GM23338 (cell line): ENCODE measurements around the gene MC2R. TPM values are rescaled to one million over a fixed set of nuclear protein-coding genes. Genes with fewer than 3 reads are reported as not detected.

Experiments used
- ATAC-seq: fragments of 200-7000 bp; cut with Tn5 transposase; 3 replicates; pipeline ENCODE4 v1.9.1; 2020
- DNase-seq: peaks from one replicate; pipeline ENCODE4 v3.0.0-alpha.2; 2015; ENCODE audit warnings: low spot score
- H2AFZ ChIP-seq: fragments of 200-600 bp; sonication (generic); 2 replicates; pipeline ENCODE4 v1.8.0; 2016; ENCODE audit warnings: antibody characterized with exemption, mild to moderate bottlenecking, moderate library complexity
- H3F3A ChIP-seq: fragments of 200-600 bp; sonication (generic); replicated peaks from 2 replicates; pipeline ENCODE4 v1.8.0; 2017; ENCODE audit warnings: antibody characterized with exemption, mixed run types, low read depth
- H3K27ac ChIP-seq: fragments of 200-600 bp; sonication (generic); 2 replicates; pipeline ENCODE4 v1.6.1; 2016; ENCODE audit warnings: low read depth
- H3K27me3 ChIP-seq: fragments of 200-600 bp; sonication (generic); 2 replicates; pipeline ENCODE4 v1.8.0; 2016; ENCODE audit warnings: mild to moderate bottlenecking, mixed run types, moderate library complexity; ENCODE audit not compliant: insufficient read depth
- H3K36me3 ChIP-seq: fragments of 200-600 bp; sonication (generic); 2 replicates; pipeline ENCODE4 v1.8.0; 2016; ENCODE audit warnings: mild to moderate bottlenecking; ENCODE audit not compliant: insufficient read depth
- H3K4me1 ChIP-seq: fragments of 200-600 bp; sonication (generic); 2 replicates; pipeline ENCODE4 v1.8.0; 2016; ENCODE audit warnings: mild to moderate bottlenecking, moderate library complexity; ENCODE audit not compliant: insufficient read depth
- H3K4me2 ChIP-seq: fragments of 200-600 bp; sonication (generic); 2 replicates; pipeline ENCODE4 v1.7.1; 2017; ENCODE audit warnings: mixed run types
- H3K4me3 ChIP-seq: fragments of 200-600 bp; sonication (generic); 2 replicates; pipeline ENCODE4 v1.6.1; 2016; ENCODE audit warnings: mixed run types
- H3K79me2 ChIP-seq: fragments of 200-600 bp; sonication (generic); replicated peaks from 2 replicates; pipeline ENCODE4 v1.8.0; 2017; ENCODE audit warnings: mild to moderate bottlenecking; ENCODE audit not compliant: insufficient read depth
- H3K9me2 ChIP-seq: fragments of 200-600 bp; sonication (generic); 2 replicates; pipeline ENCODE4 v1.8.0; 2017; ENCODE audit not compliant: insufficient read depth
- H4K20me1 ChIP-seq: fragments of 200-600 bp; sonication (generic); replicated peaks from 2 replicates; pipeline ENCODE4 v1.8.0; 2017; ENCODE audit warnings: mild to moderate bottlenecking; ENCODE audit not compliant: insufficient read depth
- H3K27ac Mint-ChIP-seq: 2 replicates; pipeline ENCODE4 v1.8.0; 2020; ENCODE audit warnings: inconsistent platforms, mild to moderate bottlenecking, moderate library complexity, mixed read lengths
- H3K27me3 Mint-ChIP-seq: 3 replicates; pipeline ENCODE4 v1.8.0; 2022; ENCODE audit warnings: low read depth, mild to moderate bottlenecking, moderate library complexity, mixed read lengths, inconsistent platforms; ENCODE audit not compliant: insufficient read depth, poor library complexity
- H3K36me3 Mint-ChIP-seq: 3 replicates; pipeline ENCODE4 v1.8.0; 2021; ENCODE audit warnings: low read depth, mild to moderate bottlenecking, inconsistent platforms, moderate library complexity, mixed read lengths
- H3K4me1 Mint-ChIP-seq: 3 replicates; pipeline ENCODE4 v1.8.0; 2020; ENCODE audit warnings: mild to moderate bottlenecking, inconsistent platforms, mixed read lengths
- H3K4me3 Mint-ChIP-seq: 3 replicates; pipeline ENCODE4 v1.8.0; 2021; ENCODE audit warnings: moderate library complexity, mild to moderate bottlenecking, inconsistent platforms, mixed read lengths
- H3K9me3 Mint-ChIP-seq: 3 replicates; pipeline ENCODE4 v1.8.0; 2020; ENCODE audit warnings: moderate library complexity, mild to moderate bottlenecking, inconsistent platforms, mixed read lengths
- CREB1 ChIP-seq: fragments of 250-450 bp; sonication (Bioruptor Pico); IDR thresholded peaks from 2 replicates; pipeline ENCODE4 v1.5.0; 2020; ENCODE audit warnings: low read depth, mild to moderate bottlenecking, moderate library complexity
- ETS1 ChIP-seq: IDR thresholded peaks from 2 replicates; pipeline ENCODE4 v1.6.1; 2016; ENCODE audit warnings: antibody characterized with exemption
- EZH2phosphoT487 ChIP-seq: fragments of 200-600 bp; sonication (generic); IDR thresholded peaks from one replicate; pipeline ENCODE4 v1.8.1; 2018; ENCODE audit warnings: antibody characterized with exemption; ENCODE audit not compliant: unreplicated experiment
- JUNB ChIP-seq: IDR thresholded peaks from one replicate; pipeline ENCODE4 v1.6.1; 2016; ENCODE audit warnings: antibody characterized with exemption; ENCODE audit not compliant: unreplicated experiment
- NANOG ChIP-seq: IDR thresholded peaks from 2 replicates; pipeline ENCODE4 v1.6.1; 2016; ENCODE audit warnings: antibody characterized with exemption, borderline replicate concordance
- POLR2AphosphoS5 ChIP-seq: IDR thresholded peaks from 2 replicates; pipeline ENCODE4 v1.6.1; 2016; ENCODE audit warnings: antibody characterized with exemption, low read depth
- REST ChIP-seq: IDR thresholded peaks from one replicate; pipeline ENCODE4 v1.6.1; 2018; ENCODE audit warnings: antibody characterized with exemption; ENCODE audit not compliant: unreplicated experiment
- ZNF114 ChIP-seq: fragments of 250-450 bp; sonication (Bioruptor Pico); IDR thresholded peaks from 2 replicates; pipeline ENCODE4 v1.5.0; 2020; ENCODE audit warnings: mild to moderate bottlenecking, moderate library complexity
- ZNF331 ChIP-seq: fragments of 250-450 bp; sonication (Bioruptor Pico); IDR thresholded peaks from 2 replicates; pipeline ENCODE4 v1.5.0; 2020; ENCODE audit warnings: low read depth, mild to moderate bottlenecking, moderate library complexity
- polyA plus RNA-seq: library from polyadenylated mRNA; unstranded; fragments of >200 nt; fragmentation: Nextera tagmentation; extraction: Ambion mirVana; gene quantifications from 2 replicates; pipeline ENCODE4 v1.2.1, GENCODE V29; 2016
- total RNA-seq: library from RNA; depleted of rRNA; stranded (reverse); fragments of >200 nt; shearing (Covaris generic); gene quantifications from 2 replicates; pipeline ENCODE4 v1.2.3, GENCODE V29; 2014
- TF ChIP-seq, protein P1 (sequence below), 2 experiments: fragments of 200-600 bp in 1 of 2; sonication (generic) in 1 of 2; conservative IDR thresholded peaks; 2 replicates each; pipeline versions ENCODE4 v1.5.1 to v1.6.1; 2016 to 2017; ENCODE audit warnings: antibody characterized with exemption in 2 of 2, low read depth in 2 of 2, mild to moderate bottlenecking in 2 of 2, moderate library complexity in 1 of 2
- TF ChIP-seq, protein P2 (sequence below): fragments of 250-450 bp; sonication (Bioruptor Pico); IDR thresholded peaks from 2 replicates; pipeline ENCODE4 v1.5.0; 2020; ENCODE audit warnings: mild to moderate bottlenecking, moderate library complexity

MC2R gene
- total and polyA plus RNA-seq, 2 experiments from 2014 or later = not detected

GRCh38 chr18:13893418-13893760 is 21.9 kb downstream of the MC2R start (continued):
- TF ChIP-seq REST (no peak), CREB1 (CRISPR knock-in tag) (no peak), EZH2phosphoT487 (no peak), POLR2AphosphoS5 (no peak), NANOG (no peak), ETS1 (no peak)
- TF ChIP-seq, protein P1, sequence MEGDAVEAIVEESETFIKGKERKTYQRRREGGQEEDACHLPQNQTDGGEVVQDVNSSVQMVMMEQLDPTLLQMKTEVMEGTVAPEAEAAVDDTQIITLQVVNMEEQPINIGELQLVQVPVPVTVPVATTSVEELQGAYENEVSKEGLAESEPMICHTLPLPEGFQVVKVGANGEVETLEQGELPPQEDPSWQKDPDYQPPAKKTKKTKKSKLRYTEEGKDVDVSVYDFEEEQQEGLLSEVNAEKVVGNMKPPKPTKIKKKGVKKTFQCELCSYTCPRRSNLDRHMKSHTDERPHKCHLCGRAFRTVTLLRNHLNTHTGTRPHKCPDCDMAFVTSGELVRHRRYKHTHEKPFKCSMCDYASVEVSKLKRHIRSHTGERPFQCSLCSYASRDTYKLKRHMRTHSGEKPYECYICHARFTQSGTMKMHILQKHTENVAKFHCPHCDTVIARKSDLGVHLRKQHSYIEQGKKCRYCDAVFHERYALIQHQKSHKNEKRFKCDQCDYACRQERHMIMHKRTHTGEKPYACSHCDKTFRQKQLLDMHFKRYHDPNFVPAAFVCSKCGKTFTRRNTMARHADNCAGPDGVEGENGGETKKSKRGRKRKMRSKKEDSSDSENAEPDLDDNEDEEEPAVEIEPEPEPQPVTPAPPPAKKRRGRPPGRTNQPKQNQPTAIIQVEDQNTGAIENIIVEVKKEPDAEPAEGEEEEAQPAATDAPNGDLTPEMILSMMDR (conservative IDR thresholded peaks at IDR 0.05; ENCODE audit: low read depth in 2 of 2) = no peak

DNA sequence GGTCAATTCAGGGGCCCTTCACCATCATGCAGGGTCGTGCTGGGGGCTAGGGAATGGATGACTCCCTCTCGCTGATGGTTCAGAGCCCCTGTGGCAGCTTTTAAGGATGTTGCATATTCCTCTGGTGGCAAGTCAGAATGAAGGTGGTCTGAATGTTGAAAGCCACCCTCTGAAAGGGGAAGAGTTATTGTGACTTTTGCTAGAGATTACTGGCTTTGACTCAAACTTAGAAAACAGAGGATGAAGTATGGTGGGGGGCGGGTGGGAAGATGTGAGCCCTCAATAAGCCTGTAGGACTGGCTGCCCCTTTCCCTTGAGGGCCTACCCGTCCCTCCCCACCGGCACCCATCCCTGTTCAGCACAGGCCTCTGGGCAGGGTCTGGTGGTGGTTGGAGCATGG is 23.2 kb downstream of the MC2R start:
- Histone ChIP-seq H2AFZ (no peak overlapping the region), H3K4me2 (no peak overlapping the region), H3K4me1 (no peaks in the 10 kb centered on the region), H3K79me2 (no peaks in the 10 kb centered on the region), H3K27ac (no peak overlapping the region), H3K27me3 (no peaks in the 10 kb centered on the region), H3K36me3 (no peaks in the 10 kb centered on the region), H3K9me2 (no peaks in the 10 kb centered on the region), H3K4me3 (no peak overlapping the region), H4K20me1 (no peaks in the 10 kb centered on the region), H3F3A (no peaks in the 10 kb centered on the region)
- Mint-ChIP-seq H3K36me3 (no peaks in the 10 kb centered on the region), H3K27me3 (no peaks in the 10 kb centered on the region), H3K4me1 (peaks cover 11% of the 10 kb centered on the region), H3K4me3 (no peak overlapping the region), H3K27ac (no peak overlapping the region), H3K9me3 (no peaks in the 10 kb centered on the region)
- DNase-seq (no peak), ATAC-seq (no peak)
- TF ChIP-seq ZNF114 (CRISPR knock-in tag) (no peak), EZH2phosphoT487 (no peak), CREB1 (CRISPR knock-in tag) (no peak), ZNF331 (no peak), JUNB (no peak)
- TF ChIP-seq, protein P1 (conservative IDR thresholded peaks at IDR 0.05; ENCODE audit: low read depth in 2 of 2) = no peak
- TF ChIP-seq, protein P2, sequence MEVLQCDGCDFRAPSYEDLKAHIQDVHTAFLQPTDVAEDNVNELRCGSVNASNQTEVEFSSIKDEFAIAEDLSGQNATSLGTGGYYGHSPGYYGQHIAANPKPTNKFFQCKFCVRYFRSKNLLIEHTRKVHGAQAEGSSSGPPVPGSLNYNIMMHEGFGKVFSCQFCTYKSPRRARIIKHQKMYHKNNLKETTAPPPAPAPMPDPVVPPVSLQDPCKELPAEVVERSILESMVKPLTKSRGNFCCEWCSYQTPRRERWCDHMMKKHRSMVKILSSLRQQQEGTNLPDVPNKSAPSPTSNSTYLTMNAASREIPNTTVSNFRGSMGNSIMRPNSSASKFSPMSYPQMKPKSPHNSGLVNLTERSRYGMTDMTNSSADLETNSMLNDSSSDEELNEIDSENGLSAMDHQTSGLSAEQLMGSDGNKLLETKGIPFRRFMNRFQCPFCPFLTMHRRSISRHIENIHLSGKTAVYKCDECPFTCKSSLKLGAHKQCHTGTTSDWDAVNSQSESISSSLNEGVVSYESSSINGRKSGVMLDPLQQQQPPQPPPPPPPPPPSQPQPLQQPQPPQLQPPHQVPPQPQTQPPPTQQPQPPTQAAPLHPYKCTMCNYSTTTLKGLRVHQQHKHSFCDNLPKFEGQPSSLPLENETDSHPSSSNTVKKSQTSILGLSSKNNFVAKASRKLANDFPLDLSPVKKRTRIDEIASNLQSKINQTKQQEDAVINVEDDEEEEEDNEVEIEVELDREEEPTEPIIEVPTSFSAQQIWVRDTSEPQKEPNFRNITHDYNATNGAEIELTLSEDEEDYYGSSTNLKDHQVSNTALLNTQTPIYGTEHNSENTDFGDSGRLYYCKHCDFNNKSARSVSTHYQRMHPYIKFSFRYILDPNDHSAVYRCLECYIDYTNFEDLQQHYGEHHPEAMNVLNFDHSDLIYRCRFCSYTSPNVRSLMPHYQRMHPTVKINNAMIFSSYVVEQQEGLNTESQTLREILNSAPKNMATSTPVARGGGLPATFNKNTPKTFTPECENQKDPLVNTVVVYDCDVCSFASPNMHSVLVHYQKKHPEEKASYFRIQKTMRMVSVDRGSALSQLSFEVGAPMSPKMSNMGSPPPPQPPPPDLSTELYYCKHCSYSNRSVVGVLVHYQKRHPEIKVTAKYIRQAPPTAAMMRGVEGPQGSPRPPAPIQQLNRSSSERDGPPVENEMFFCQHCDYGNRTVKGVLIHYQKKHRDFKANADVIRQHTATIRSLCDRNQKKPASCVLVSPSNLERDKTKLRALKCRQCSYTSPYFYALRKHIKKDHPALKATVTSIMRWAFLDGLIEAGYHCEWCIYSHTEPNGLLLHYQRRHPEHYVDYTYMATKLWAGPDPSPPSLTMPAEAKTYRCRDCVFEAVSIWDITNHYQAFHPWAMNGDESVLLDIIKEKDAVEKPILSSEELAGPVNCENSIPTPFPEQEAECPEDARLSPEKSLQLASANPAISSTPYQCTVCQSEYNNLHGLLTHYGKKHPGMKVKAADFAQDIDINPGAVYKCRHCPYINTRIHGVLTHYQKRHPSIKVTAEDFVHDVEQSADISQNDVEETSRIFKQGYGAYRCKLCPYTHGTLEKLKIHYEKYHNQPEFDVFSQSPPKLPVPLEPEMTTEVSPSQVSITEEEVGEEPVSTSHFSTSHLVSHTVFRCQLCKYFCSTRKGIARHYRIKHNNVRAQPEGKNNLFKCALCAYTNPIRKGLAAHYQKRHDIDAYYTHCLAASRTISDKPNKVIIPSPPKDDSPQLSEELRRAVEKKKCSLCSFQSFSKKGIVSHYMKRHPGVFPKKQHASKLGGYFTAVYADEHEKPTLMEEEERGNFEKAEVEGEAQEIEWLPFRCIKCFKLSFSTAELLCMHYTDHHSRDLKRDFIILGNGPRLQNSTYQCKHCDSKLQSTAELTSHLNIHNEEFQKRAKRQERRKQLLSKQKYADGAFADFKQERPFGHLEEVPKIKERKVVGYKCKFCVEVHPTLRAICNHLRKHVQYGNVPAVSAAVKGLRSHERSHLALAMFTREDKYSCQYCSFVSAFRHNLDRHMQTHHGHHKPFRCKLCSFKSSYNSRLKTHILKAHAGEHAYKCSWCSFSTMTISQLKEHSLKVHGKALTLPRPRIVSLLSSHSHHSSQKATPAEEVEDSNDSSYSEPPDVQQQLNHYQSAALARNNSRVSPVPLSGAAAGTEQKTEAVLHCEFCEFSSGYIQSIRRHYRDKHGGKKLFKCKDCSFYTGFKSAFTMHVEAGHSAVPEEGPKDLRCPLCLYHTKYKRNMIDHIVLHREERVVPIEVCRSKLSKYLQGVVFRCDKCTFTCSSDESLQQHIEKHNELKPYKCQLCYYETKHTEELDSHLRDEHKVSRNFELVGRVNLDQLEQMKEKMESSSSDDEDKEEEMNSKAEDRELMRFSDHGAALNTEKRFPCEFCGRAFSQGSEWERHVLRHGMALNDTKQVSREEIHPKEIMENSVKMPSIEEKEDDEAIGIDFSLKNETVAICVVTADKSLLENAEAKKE (CRISPR knock-in tag) = no peak
